HG03025 (cell line): ENCODE data around the gene PPP3CA.
"Not testable (repeated sequence)": the region's sequence is repeated elsewhere in the genome, so short reads cannot be mapped to it uniquely, and the experiment has no call there.

Experiments used
- ATAC-seq: cut with Tn5 transposase; IDR thresholded peaks from one replicate; pipeline ENCODE4 v1.9.1; 2021; ENCODE audit warnings: mild to moderate bottlenecking, moderate library complexity; ENCODE audit not compliant: unreplicated experiment, low FRiP score

Gene PPP3CA

GRCh38 chr4:101155945-101156344, 191.4 kb downstream of the PPP3CA start:
- ATAC-seq = no peak

- no peak for ATAC-seq
Observed at GRCh38 chr4:101155368-101155767, 192.0 kb downstream of the PPP3CA start.

- no peak for ATAC-seq
Observed at GRCh38 chr4:101153653-101154052, 193.7 kb downstream of the PPP3CA start.

GRCh38 chr4:101152521-101152920, 194.8 kb downstream of the PPP3CA start:
- no peak for ATAC-seq

- ATAC-seq = no peak
Observed at GRCh38 chr4:101148551-101148950, 198.8 kb downstream of the PPP3CA start.

- no peak for ATAC-seq
Observed at GRCh38 chr4:101147283-101147682, 200.0 kb downstream of the PPP3CA start.

GRCh38 chr4:101145021-101145420, 202.3 kb downstream of the PPP3CA start:
- ATAC-seq = no peak

- ATAC-seq = no peak
Observed at GRCh38 chr4:101142259-101142658, 205.1 kb downstream of the PPP3CA start.

- ATAC-seq = no peak
Observed at GRCh38 chr4:101141855-101142254, 205.5 kb downstream of the PPP3CA start.

GRCh38 chr4:101141230-101141629, 206.1 kb downstream of the PPP3CA start:
- ATAC-seq = no peak

GRCh38 chr4:101140228-101140627, 207.1 kb downstream of the PPP3CA start:
- ATAC-seq = no peak

- no peak for ATAC-seq
Observed at GRCh38 chr4:101136373-101137370, 210.7 kb downstream of the PPP3CA start.

- ATAC-seq = peak; percentile 69
Observed at GRCh38 chr4:101135371-101136010, 211.8 kb downstream of the PPP3CA start.

- not testable (repeated sequence) for ATAC-seq
Observed at GRCh38 chr4:101131058-101131457, 216.3 kb downstream of the PPP3CA start.

GRCh38 chr4:101128898-101129297, 218.4 kb downstream of the PPP3CA start:
- ATAC-seq = not testable (repeated sequence)

- no peak for ATAC-seq
Observed at GRCh38 chr4:101128473-101128872, 218.9 kb downstream of the PPP3CA start.

- no peak for ATAC-seq
Observed at GRCh38 chr4:101127176-101127790, 220.0 kb downstream of the PPP3CA start.

GRCh38 chr4:101126059-101126458, 221.3 kb downstream of the PPP3CA start:
- ATAC-seq = no peak

- ATAC-seq = no peak
Observed at GRCh38 chr4:101125045-101125942, 222.0 kb downstream of the PPP3CA start.

GRCh38 chr4:101123231-101123630, 224.1 kb downstream of the PPP3CA start:
- no peak for ATAC-seq
